GM12878 (cell line): ENCODE results near the gene LRRC23. TPM values are rescaled to one million over a fixed set of nuclear protein-coding genes. Genes with fewer than 3 reads are reported as not detected.
A peak's percentile ranks its signal among the peaks of the same experiment; 100 is the strongest.

Experiments
- ATAC-seq: fragments of 200-7000 bp; cut with Tn5 transposase; 3 replicates; pipeline ENCODE4 v1.9.1; 2020; ENCODE audit warnings: mild to moderate bottlenecking, moderate library complexity
- BruUV-seq: library from RNA; stranded (reverse); fragments of 400-500 nt; replicated peaks from 2 replicates; lab custom pipeline; 2021; lab: Mats Ljungman, UMichigan
- CTCF ChIA-PET: fragments of 300-600 bp; sonication (Branson Sonifier 250); formaldehyde crosslinking; extraction: SDS; loops from one replicate; lab custom pipeline; 2021; ENCODE audit warnings: inconsistent platforms; lab: Yijun Ruan, JAX
- POLR2A ChIA-PET: fragments of 350-600 bp; formaldehyde crosslinking; extraction: SDS; loops from one replicate; lab custom pipeline; 2021; ENCODE audit warnings: inconsistent platforms; lab: Charles Lee
- RAD21 ChIA-PET: fragments of 300-600 bp; sonication (Branson Sonifier 250); formaldehyde crosslinking; loops from one replicate; lab custom pipeline; 2023; ENCODE audit warnings: antibody characterized with exemption; ENCODE audit not compliant: unreplicated experiment; lab: Charles Lee
- SMC1A ChIA-PET: fragments of 300-600 bp; sonication (Branson Sonifier 250); formaldehyde crosslinking; loops from one replicate; lab custom pipeline; 2023; ENCODE audit not compliant: unreplicated experiment, uncharacterized antibody; lab: Charles Lee
- DNase-seq: peaks from one replicate; pipeline ENCODE4 v3.0.0-alpha.2; 2011; ENCODE audit warnings: low read depth, low spot score
- FAIRE-seq: peaks from 3 replicates; lab custom pipeline; 2011; peaks lifted over from hg19 to GRCh38; lab: Jason Lieb, UNC
- H2AFZ ChIP-seq: 2 replicates; pipeline ENCODE4 v1.6.0; 2011; ENCODE audit warnings: low read depth, low read length, control low read depth; ENCODE audit not compliant: control insufficient read depth
- H3K27ac ChIP-seq: 2 replicates; pipeline ENCODE4 v1.5.1; 2011; ENCODE audit warnings: control low read depth; ENCODE audit not compliant: control insufficient read depth, insufficient read depth
- H3K27me3 ChIP-seq, 2 experiments: replicated peaks in 1 of 2; 2 replicates each; pipeline versions ENCODE4 v1.6.0 to v1.6.1; 2011; ENCODE audit warnings: low read length in 1 of 2; ENCODE audit not compliant: control insufficient read depth in 2 of 2, insufficient read depth in 2 of 2
- H3K36me3 ChIP-seq, 2 experiments: 2 replicates each; pipeline ENCODE4 v1.5.1; 2011; ENCODE audit warnings: low read length in 1 of 2; ENCODE audit not compliant: control insufficient read depth in 2 of 2, insufficient read depth in 2 of 2
- H3K4me1 ChIP-seq: 2 replicates; pipeline ENCODE4 v1.6.1; 2011; ENCODE audit warnings: mild to moderate bottlenecking, low read length, moderate library complexity, mixed read lengths; ENCODE audit not compliant: control insufficient read depth, insufficient read depth
- H3K4me2 ChIP-seq: 2 replicates; pipeline ENCODE4 v1.6.0; 2011; ENCODE audit warnings: control low read depth; ENCODE audit not compliant: control insufficient read depth, insufficient read depth
- H3K4me3 ChIP-seq: fragments of 200-600 bp; sonication (generic); 2 replicates; pipeline ENCODE4 v1.5.1; 2016
- H3K79me2 ChIP-seq: 2 replicates; pipeline ENCODE4 v1.6.0; 2011; ENCODE audit warnings: low read length; ENCODE audit not compliant: control insufficient read depth, insufficient read depth
- H3K9ac ChIP-seq: 2 replicates; pipeline ENCODE4 v1.8.0; 2011; ENCODE audit warnings: low read length, control low read depth, mixed read lengths; ENCODE audit not compliant: control insufficient read depth, insufficient read depth
- H3K9me3 ChIP-seq: replicated peaks from 3 replicates; pipeline ENCODE4 v1.5.1; 2011; ENCODE audit warnings: mild to moderate bottlenecking, low read length; ENCODE audit not compliant: control insufficient read depth, insufficient read depth
- H4K20me1 ChIP-seq: 2 replicates; pipeline ENCODE4 v1.6.0; 2011; ENCODE audit not compliant: control insufficient read depth, insufficient read depth
- ATF7 ChIP-seq: fragments of 450-650 bp; IDR thresholded peaks from 2 replicates; pipeline ENCODE4 v1.6.1; 2016; ENCODE audit warnings: low read depth, mild to moderate bottlenecking
- BRCA1 ChIP-seq: IDR thresholded peaks from 2 replicates; pipeline ENCODE4 v1.6.1; 2011; ENCODE audit warnings: low read depth, low read length, improper control_type of control experiment
- CHD4 ChIP-seq: fragments of 200-600 bp; sonication (generic); IDR thresholded peaks from 2 replicates; pipeline ENCODE4 v1.6.1; 2016; ENCODE audit warnings: mild to moderate bottlenecking
- EGR1 ChIP-seq, 2 experiments: IDR thresholded peaks; 1 replicate in 1 of 2; 2 replicates in 1 of 2; pipeline ENCODE4 v1.6.1; 2011 to 2012; ENCODE audit warnings: low read depth in 2 of 2, low read length in 2 of 2, borderline replicate concordance in 1 of 2, mild to moderate bottlenecking in 1 of 2, moderate library complexity in 1 of 2
- FOS ChIP-seq: IDR thresholded peaks from 3 replicates; pipeline ENCODE4 v1.6.1; 2011; ENCODE audit warnings: borderline replicate concordance; ENCODE audit not compliant: insufficient read length; ENCODE audit errors: extremely low read depth
- MXI1 ChIP-seq: fragments of 150-350 bp; IDR thresholded peaks from 2 replicates; pipeline ENCODE4 v1.6.1; 2011; ENCODE audit warnings: low read depth, mild to moderate bottlenecking, inconsistent platforms, low read length, improper control_type of control experiment
- MYB ChIP-seq: fragments of 150-350 bp; IDR thresholded peaks from 2 replicates; pipeline ENCODE4 v1.6.1; 2014; ENCODE audit warnings: mild to moderate bottlenecking, low read depth, low read length, borderline replicate concordance
- YBX1 ChIP-seq: fragments of 450-650 bp; IDR thresholded peaks from 2 replicates; pipeline ENCODE4 v1.6.1; 2016; ENCODE audit warnings: antibody characterized with exemption
- WGBS: methylation state at CpG from one replicate; pipeline ENCODE4 v1.1.6; 2016; ENCODE audit warnings: low lambda C conversion rate; ENCODE audit not compliant: insufficient replicate concordance, insufficient coverage; ENCODE audit errors: missing lambda C conversion rate; 5-methylcytosine and 5-hydroxymethylcytosine counted together
- in situ Hi-C: fragments of 300-500 bp; cut with MboI; formaldehyde crosslinking; loops from 9 replicates; pipeline ENCODE4 v1.14.3; 2018; ENCODE audit warnings: mixed read lengths
- intact Hi-C: fragments of 100-400 bp; cut with micrococcal nuclease; formaldehyde crosslinking; loops from one replicate; pipeline ENCODE4 v1.14.2; 2022; ENCODE audit not compliant: unreplicated experiment
- polyA plus RNA-seq, 11 experiments: library from polyadenylated mRNA; depleted of rRNA in 4 of 11; unstranded in 6 of 11; stranded (reverse) in 5 of 11; fragments of >200 nt; fragmentation: Nextera tagmentation in 4 of 11; fragmentation: Illumina TruSeq in 1 of 11; extraction: Ambion mirVana in 4 of 11; extraction: Trizol in 1 of 11; gene quantifications; 1 replicate in 1 of 11; 2 replicates in 10 of 11; pipeline versions ENCODE4 v1.2.1 to v1.2.3, GENCODE V29; 2011 to 2016; ENCODE audit warnings: inconsistent platforms in 2 of 11, missing spikeins in 2 of 11, low read depth in 1 of 11
- total RNA-seq, 4 experiments: library from RNA; depleted of rRNA in 3 of 4; stranded (reverse); fragments of >200 nt in 3 of 4; fragmentation: Illumina TruSeq in 1 of 4; extraction: Trizol in 1 of 4; gene quantifications; 2 replicates each; pipeline versions ENCODE4 v1.2.1 to v1.2.3, GENCODE V29; 2013 to 2021

The LRRC23 gene
- total and polyA plus RNA-seq, 10 of the 15 experiments (the other 5 are each of a cell fraction or from before 2014, with no cell fraction given), result 1.4 to 6.9 (median 3.4) TPM

DNA sequence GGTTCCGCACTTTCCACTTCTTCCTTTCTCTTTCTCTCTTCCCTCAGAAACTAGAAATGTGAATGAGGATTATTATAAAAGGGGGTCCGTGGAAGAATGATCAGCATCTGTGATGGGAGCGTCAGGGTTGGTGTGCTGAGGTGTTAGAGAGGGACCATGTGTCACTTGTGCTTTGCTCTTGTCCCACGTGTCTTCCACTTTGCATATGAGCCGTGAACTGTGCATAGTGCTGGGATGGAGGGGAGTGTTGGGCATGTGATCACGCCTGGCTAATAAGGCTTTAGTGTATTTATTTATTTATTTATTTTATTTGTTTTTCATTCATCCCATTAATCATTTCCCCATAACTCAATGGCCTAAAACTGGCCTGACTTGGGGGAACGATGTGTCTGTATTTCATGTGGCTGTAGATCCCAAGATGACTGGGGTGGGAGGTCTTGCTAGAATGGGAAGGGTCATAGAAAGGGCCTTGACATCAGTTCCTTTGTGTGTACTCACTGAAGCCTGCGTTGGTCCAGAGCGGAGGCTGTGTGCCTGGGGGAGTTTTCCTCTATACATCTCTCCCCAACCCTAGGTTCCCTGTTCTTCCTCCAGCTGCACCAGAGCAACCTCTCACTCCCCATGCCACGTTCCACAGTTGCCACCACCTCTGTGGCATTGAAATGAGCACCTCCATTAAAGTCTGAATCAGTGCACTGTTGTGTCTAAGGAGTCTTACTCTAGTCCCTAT is 18.5 kb downstream of the LRRC23 start (continued):
- no peak for TF ChIP-seq YBX1

DNA sequence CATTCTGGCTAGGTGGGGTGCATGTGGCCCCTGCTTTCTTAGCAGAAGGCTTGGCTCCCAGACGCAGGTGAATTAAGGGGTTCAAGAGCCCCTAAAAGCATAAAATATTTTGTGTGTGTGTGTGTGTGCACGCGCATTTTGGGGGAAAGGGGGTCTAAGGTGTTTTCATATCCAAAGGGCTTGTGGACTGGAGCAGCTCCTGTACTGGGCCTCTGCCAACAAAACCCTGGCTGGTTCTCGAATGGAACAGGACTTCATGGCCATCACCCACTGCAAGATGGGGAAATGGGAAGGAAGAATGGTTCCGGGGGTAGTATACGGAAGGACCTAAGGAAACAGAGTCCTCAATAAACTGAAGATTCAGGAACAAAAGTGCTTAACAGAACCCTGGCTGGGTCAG is 19.2 kb downstream of the LRRC23 start:
- Histone ChIP-seq H3K4me2 (peak overlapping the region; percentile 70; the same call in 1 of the 2 replicates), H2AFZ (no peak overlapping the region), H4K20me1 (no peaks in the 10 kb centered on the region), H3K9ac (no peak overlapping the region), H3K36me3 (peaks cover 0 to 8% of the 10 kb centered on the region in 2 experiments; a peak in 2 of 4 replicates), H3K4me1 (peaks cover 51% of the 10 kb centered on the region), H3K27me3 (no peaks in the 10 kb centered on the region), H3K79me2 (peaks cover 20% of the 10 kb centered on the region), H3K9me3 (no peaks in the 10 kb centered on the region), H3K4me3 (no peak overlapping the region), H3K27ac (no peak overlapping the region)
- no TSS peak for BruUV-seq
- FAIRE-seq (no peak), ATAC-seq (no peak), DNase-seq (no peak)
- CTCF ChIA-PET, result interaction anchor here (0.6 to 6.2 kb wide), 27 partner anchors 8 to 796 kb away, joined by 3 to 111 read pairs (median 8); partner anchors contain the start of genes C12orf57, C1RL, ENO2 and LRRC23
- TF ChIP-seq ATF7 (no peak), MYB (no peak), EGR1 (IDR thresholded peaks at IDR 0.05; ENCODE audit: borderline replicate concordance in 1 of 2, low read depth in 2 of 2, low read length in 2 of 2) (no peak), FOS (no peak), CHD4 (no peak), BRCA1 (no peak), MXI1 (0 out of 2 replicates have a peak, but pooled peaks have one; percentile 23)
- POLR2A ChIA-PET, result interaction anchor here (0.6 to 4.8 kb wide), 6 partner anchors 9 to 54 kb away, joined by 3 to 28 read pairs (median 5); partner anchors contain the start of genes C12orf57 and RNU7-1
- RAD21 ChIA-PET, result interaction anchor here (1.3 to 4.6 kb wide), 6 partner anchors 14 to 188 kb away, joined by 4 to 45 read pairs (median 11); partner anchors contain the start of genes C12orf57, RNU7-1 and SPSB2
- 56% methylated on average over 6 of the region's 6 CpGs for WGBS
- intact Hi-C loops (loop anchor here (2.0 to 5.0 kb wide), 4 partner anchors 15 to 188 kb away; partner anchors contain the start of gene C1R), in situ Hi-C loops (no loop called here)
- SMC1A ChIA-PET, result interaction anchor here (0.6 to 3.9 kb wide), 10 partner anchors 14 to 189 kb away, joined by 3 to 29 read pairs (median 5); partner anchors contain the start of genes C12orf57, LPCAT3 and RNU7-1
